Activated T-cell treated with anti-CD3 and anti-CD28 coated beads, Interleukin-2, amount 50 U/mL, for 48 hours (primary cell): Measurements from ENCODE around the gene MRPL24.

Source experiments
- DNase-seq, 2 experiments: peaks; one replicate each; pipeline ENCODE4 v3.0.0-alpha.2; 2020

MRPL24 gene

GRCh38 chr1:156707417-156708217, 33.3 kb downstream of the MRPL24 start:
- DNase-seq: no peak

- DNase-seq: no peak
Measured at GRCh38 chr1:156706657-156707416, 34.1 kb downstream of the MRPL24 start.

- peak; percentile 81 to 86 for DNase-seq
Measured at GRCh38 chr1:156705918-156706656, 34.8 kb downstream of the MRPL24 start.

- DNase-seq: peak; percentile 61 to 62
Measured at GRCh38 chr1:156705321-156705917, 35.5 kb downstream of the MRPL24 start, which contains the start of gene CRABP2. TSS of gene CRABP2 (minus strand) at chr1:156705583. CDS start at chr1:156705446, 137 bp downstream.

GRCh38 chr1:156704930-156705320, 36.0 kb downstream of the MRPL24 start:
- DNase-seq: peak; percentile 66 to 74

- no peak for DNase-seq
Measured at GRCh38 chr1:156704166-156704711, 36.6 kb downstream of the MRPL24 start.

GRCh38 chr1:156703741-156704140, 37.1 kb downstream of the MRPL24 start:
- no peak for DNase-seq

- DNase-seq: no peak
Measured at GRCh38 chr1:156703336-156703735, 37.6 kb downstream of the MRPL24 start.

GRCh38 chr1:156700736-156701531, 40.0 kb downstream of the MRPL24 start:
- DNase-seq: no peak

GRCh38 chr1:156698995-156699394, 41.9 kb downstream of the MRPL24 start:
- no peak for DNase-seq

GRCh38 chr1:156697481-156697880, 43.4 kb downstream of the MRPL24 start:
- no peak for DNase-seq

GRCh38 chr1:156696755-156697154, 44.1 kb downstream of the MRPL24 start:
- DNase-seq: no peak

- DNase-seq: no peak
Measured at GRCh38 chr1:156694690-156694962, 46.3 kb downstream of the MRPL24 start.

- DNase-seq: no peak
Measured at GRCh38 chr1:156693848-156694689, 46.8 kb downstream of the MRPL24 start.

- no peak for DNase-seq
Measured at GRCh38 chr1:156692925-156693847, 47.7 kb downstream of the MRPL24 start.

GRCh38 chr1:156692441-156692924, 48.4 kb downstream of the MRPL24 start:
- no peak for DNase-seq

GRCh38 chr1:156691665-156692440, 49.0 kb downstream of the MRPL24 start:
- DNase-seq: no peak

- DNase-seq: no peak
Measured at GRCh38 chr1:156691191-156691590, 49.7 kb downstream of the MRPL24 start.

GRCh38 chr1:156690675-156691036, 50.2 kb downstream of the MRPL24 start:
- DNase-seq: no peak
